ENCODE measurements around the gene SDSL.

DNA sequence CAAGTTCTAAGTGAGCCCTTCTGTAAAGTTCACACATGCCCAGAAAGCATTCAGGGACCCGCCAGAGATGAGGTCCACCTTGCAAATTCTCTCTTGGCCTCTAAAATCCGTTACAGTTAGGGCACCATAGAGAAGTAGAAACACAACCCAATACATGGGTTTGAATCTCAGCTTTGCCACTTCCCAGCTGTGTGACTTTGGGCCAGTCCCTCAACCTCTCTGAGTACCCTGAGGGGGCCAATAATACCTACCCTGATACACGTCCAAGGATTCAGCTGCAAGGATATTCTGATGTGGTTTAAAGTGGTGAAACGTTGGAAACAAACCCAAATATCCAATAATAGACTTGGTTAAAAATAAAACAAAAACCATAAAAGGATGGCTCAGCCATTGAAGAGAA, 37.8 kb downstream of the SDSL start:
- TF ChIP-seq, protein P1, sequence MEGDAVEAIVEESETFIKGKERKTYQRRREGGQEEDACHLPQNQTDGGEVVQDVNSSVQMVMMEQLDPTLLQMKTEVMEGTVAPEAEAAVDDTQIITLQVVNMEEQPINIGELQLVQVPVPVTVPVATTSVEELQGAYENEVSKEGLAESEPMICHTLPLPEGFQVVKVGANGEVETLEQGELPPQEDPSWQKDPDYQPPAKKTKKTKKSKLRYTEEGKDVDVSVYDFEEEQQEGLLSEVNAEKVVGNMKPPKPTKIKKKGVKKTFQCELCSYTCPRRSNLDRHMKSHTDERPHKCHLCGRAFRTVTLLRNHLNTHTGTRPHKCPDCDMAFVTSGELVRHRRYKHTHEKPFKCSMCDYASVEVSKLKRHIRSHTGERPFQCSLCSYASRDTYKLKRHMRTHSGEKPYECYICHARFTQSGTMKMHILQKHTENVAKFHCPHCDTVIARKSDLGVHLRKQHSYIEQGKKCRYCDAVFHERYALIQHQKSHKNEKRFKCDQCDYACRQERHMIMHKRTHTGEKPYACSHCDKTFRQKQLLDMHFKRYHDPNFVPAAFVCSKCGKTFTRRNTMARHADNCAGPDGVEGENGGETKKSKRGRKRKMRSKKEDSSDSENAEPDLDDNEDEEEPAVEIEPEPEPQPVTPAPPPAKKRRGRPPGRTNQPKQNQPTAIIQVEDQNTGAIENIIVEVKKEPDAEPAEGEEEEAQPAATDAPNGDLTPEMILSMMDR (IDR thresholded peaks at IDR 0.05), result no peak
- no peak for TF ChIP-seq POLR2A (IDR thresholded peaks at IDR 0.05)

Measured in Peyer's patch (tissue), 4 donors.